PFSK-1 (cell line): ENCODE measurements around the gene B3GAT2.

Source experiments
- FOXP2 ChIP-seq: optimal IDR thresholded peaks from 2 replicates; pipeline ENCODE3; 2011; ENCODE audit warnings: borderline replicate concordance, control low read depth, inconsistent platforms; ENCODE audit not compliant: insufficient read depth; ENCODE audit errors: extremely low read length, extremely low read depth
- POLR2AphosphoS5 ChIP-seq: IDR thresholded peaks from 2 replicates; pipeline ENCODE4 v1.6.1; 2012; ENCODE audit warnings: low read depth, mild to moderate bottlenecking, control low read depth, low read length, moderate library complexity
- REST ChIP-seq, 2 experiments: IDR thresholded peaks; 2 replicates each; pipeline versions ENCODE4 v1.6.1 to v1.8.0; 2011 to 2012; ENCODE audit warnings: low read depth in 2 of 2, low read length in 2 of 2, control low read depth in 1 of 2, inconsistent platforms in 1 of 2, mild to moderate bottlenecking in 1 of 2, moderate library complexity in 1 of 2; ENCODE audit not compliant: insufficient read depth in 1 of 2
- SIN3A ChIP-seq: IDR thresholded peaks from 2 replicates; pipeline ENCODE4 v1.6.1; 2012; ENCODE audit warnings: mild to moderate bottlenecking, low read length, moderate library complexity, borderline replicate concordance; ENCODE audit not compliant: insufficient read depth
- TAF1 ChIP-seq: IDR thresholded peaks from 2 replicates; pipeline ENCODE4 v1.6.1; 2012; ENCODE audit warnings: low read length, control low read depth, borderline replicate concordance; ENCODE audit not compliant: insufficient read depth

Gene B3GAT2

GRCh38 chr6:70823651-70824050, 133.2 kb downstream of the B3GAT2 start:
- TF ChIP-seq REST (IDR thresholded peaks at IDR 0.05; ENCODE audit: insufficient read depth in 1 of 2, low read depth in 2 of 2, low read length in 2 of 2) = no peak
- no peak for TF ChIP-seq TAF1
- TF ChIP-seq POLR2AphosphoS5 = no peak
- TF ChIP-seq FOXP2 = no peak
- no peak for TF ChIP-seq SIN3A

- TF ChIP-seq POLR2AphosphoS5 (no peak), SIN3A (no peak), REST (IDR thresholded peaks at IDR 0.05; ENCODE audit: insufficient read depth in 1 of 2, low read depth in 2 of 2, low read length in 2 of 2) (no peak), TAF1 (no peak), FOXP2 (no peak)
These were observed 135.1 kb downstream of the B3GAT2 start for GRCh38 chr6:70821751-70822150.

GRCh38 chr6:70820778-70821177, 136.1 kb downstream of the B3GAT2 start:
- TF ChIP-seq SIN3A (no peak), POLR2AphosphoS5 (no peak), REST (IDR thresholded peaks at IDR 0.05; ENCODE audit: insufficient read depth in 1 of 2, low read depth in 2 of 2, low read length in 2 of 2) (no peak), TAF1 (no peak), FOXP2 (no peak)

- TF ChIP-seq TAF1 (no peak), SIN3A (no peak), POLR2AphosphoS5 (no peak), FOXP2 (no peak), REST (IDR thresholded peaks at IDR 0.05; ENCODE audit: insufficient read depth in 1 of 2, low read depth in 2 of 2, low read length in 2 of 2) (no peak)
These were observed 137.2 kb downstream of the B3GAT2 start for GRCh38 chr6:70819646-70820045.

GRCh38 chr6:70813885-70814284, 143.0 kb downstream of the B3GAT2 start:
- TF ChIP-seq FOXP2 (no peak), REST (IDR thresholded peaks at IDR 0.05; ENCODE audit: insufficient read depth in 1 of 2, low read depth in 2 of 2, low read length in 2 of 2) (no peak), SIN3A (no peak), POLR2AphosphoS5 (no peak), TAF1 (no peak)
